ENCODE results near the gene SLC22A3.

SLC22A3 gene

GRCh38 chr6:160418370-160418769 lies 70.2 kb downstream of the SLC22A3 start:
- DNase-seq (ENCODE audit: low read depth), result no peak

DNA sequence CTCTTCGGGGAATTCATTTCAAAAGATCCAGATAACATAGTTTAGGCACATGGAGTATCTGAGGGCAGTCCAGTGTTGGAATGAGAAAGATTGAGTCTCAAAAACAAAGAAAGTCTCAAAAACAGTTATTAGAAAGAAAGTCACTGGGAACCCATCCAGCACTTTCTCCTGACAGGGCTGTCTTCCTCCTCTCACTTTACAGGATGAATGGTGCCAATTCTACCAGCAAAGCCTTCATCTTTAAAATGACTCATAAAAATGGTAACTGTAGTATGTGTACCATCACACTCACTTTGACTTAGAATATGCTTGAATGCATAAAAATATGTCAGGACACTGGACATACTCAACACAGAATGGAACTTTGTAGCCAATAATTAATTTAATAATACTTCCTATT lies 71.3 kb downstream of the SLC22A3 start:
- DNase-seq (ENCODE audit: low read depth), result no peak

- DNase-seq (ENCODE audit: low read depth), result no peak
Observed at GRCh38 chr6:160420253-160420968, 72.2 kb downstream of the SLC22A3 start.

- no peak for DNase-seq (ENCODE audit: low read depth)
Observed at GRCh38 chr6:160420969-160421556, 72.9 kb downstream of the SLC22A3 start.

- no peak for DNase-seq (ENCODE audit: low read depth)
Observed at GRCh38 chr6:160421854-160422253, 73.7 kb downstream of the SLC22A3 start.

DNA sequence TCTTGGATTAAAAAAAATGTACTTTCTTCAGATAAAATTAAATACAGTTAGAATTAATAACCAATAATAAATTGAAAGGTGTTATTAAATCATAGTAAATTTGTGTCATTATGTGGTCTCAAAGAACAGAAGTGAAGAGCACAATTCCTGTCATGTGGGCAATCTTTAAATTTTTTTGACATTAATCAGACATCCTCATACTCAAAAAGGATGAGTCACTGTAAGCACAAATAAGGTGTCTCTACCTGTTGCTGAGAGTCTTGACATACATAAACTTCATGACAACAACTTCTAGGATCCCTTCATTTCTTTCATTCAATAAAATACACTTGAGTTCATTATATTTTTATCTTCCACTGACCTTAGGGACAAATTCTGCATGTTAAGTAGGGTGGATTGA lies 76.1 kb downstream of the SLC22A3 start:
- DNase-seq (ENCODE audit: low read depth), result no peak

DNA sequence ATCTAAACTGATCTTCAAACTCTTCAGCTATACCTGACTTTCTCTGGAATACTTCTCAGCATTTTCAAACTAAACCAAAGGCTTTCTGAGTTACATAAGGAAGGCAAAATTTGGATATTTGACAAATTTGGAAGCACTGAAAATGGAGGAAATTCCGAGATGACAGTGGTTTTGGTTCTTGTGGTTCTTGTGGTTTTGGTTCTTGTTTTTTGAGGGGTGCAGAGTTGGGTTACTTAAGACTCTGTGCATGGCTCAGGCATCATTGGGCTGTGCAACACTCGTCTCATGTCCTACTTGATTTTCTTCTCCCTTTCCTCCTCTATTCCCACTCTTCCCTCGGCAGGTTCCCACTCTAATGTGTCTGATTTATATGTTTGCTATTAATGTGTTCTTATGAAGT lies 78.0 kb downstream of the SLC22A3 start:
- no peak for DNase-seq (ENCODE audit: low read depth)

GRCh38 chr6:160427312-160428068 lies 79.3 kb downstream of the SLC22A3 start:
- no peak for DNase-seq (ENCODE audit: low read depth)

- DNase-seq (ENCODE audit: low read depth), result peak; percentile 88
Observed at GRCh38 chr6:160428069-160428430, 79.9 kb downstream of the SLC22A3 start.

- DNase-seq (ENCODE audit: low read depth), result no peak
Observed at GRCh38 chr6:160428818-160429619, 80.8 kb downstream of the SLC22A3 start.

DNA sequence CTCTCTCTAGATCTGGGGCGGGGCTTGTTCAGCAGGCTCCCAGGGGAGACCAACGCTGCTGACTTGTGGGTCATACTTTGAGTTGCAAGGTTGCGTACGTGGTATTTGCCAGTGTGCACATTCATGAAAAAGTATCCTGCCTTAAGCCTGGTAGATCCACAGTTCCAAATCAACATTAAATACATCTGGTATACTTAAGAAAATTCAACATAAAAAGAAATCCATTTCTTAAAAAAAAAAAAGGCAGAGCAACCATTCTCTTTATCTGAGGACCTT lies 81.4 kb downstream of the SLC22A3 start:
- DNase-seq (ENCODE audit: low read depth), result no peak

DNA sequence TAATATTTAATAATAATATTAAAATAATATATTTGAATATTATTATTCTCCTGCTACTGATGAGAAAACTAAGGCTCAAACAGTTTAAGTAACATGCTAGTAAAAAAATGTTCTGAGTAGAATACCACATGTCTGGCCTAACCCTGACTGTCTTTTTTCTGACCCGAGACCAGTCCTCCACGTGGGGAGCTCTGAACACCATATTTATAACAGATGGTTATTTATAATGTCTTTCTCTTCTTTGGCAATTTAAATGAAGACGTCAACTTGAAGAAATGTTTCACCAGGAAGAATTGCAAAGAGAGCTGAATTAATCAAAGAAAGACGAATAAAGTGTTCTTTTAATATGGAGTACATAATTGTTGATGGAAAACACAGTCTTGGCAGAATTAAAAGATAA lies 82.0 kb downstream of the SLC22A3 start:
- peak; percentile 75 for DNase-seq (ENCODE audit: low read depth)

DNA sequence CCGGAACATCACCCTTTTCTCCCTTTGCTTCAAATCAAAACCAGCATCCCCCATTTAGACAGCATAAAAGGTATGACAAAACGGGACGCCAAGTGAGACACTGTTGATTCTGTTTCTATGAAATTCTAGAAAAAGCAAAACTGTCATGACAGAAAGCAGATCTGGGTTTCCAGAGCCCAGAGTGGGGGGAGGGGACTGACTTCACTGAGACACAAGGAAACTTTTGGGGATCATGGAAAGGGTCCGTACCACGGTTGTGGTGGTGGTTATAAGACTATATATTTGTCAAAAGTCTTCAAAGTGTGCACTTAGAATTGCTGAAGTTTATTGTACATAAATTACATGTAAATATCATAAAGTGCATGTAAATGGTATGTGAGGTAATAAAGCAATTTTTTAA lies 82.6 kb downstream of the SLC22A3 start:
- DNase-seq (ENCODE audit: low read depth), result no peak

DNA sequence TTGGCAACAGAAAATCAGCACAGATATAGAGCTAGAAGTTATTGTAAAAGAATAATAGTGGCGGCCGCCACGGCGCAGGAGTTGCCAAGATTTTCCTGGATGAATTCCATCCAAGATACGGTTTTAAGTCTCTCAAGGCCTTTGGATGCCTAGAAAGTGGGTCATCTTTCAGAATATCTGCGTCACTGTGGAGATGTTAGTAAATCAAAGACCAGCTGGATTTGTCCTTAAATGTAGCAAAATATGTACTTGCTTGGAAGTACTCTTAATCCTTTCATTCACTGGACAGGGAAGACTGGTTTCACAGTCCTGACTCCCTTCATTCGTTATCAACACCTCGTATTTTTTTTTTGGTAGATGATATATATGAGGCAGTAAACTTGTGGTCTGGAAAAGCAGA lies 83.0 kb downstream of the SLC22A3 start:
- DNase-seq (ENCODE audit: low read depth), result peak; percentile 97

DNA sequence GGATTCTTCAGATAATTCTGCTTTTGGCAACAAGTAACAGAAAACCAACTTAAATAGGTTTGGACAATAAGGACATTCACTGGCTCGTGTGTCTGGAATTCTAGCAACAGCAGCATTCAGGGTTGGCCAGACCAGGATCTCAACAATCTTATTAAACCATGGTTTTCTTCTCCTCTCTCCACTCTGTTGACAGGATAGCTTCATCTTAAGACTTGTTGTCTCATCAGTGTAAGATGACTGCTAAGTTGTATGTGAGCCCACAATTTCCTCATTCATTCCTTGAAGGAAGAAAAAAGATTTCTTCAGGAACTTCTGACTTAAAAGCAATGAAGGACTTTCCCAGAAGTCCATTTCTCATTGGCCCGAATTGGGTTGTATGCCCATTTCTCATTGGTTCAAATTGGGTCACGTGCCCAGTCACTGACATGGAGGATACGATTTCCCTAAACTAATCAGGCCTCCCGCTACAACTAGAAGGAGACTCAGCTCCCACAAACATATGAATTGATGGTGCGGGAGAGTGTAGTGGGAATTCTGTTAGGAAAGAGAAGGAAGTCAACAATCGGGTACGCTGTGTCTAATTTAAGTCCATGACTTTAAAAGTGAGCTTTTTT lies 83.7 kb downstream of the SLC22A3 start:
- no peak for DNase-seq (ENCODE audit: low read depth)

DNA sequence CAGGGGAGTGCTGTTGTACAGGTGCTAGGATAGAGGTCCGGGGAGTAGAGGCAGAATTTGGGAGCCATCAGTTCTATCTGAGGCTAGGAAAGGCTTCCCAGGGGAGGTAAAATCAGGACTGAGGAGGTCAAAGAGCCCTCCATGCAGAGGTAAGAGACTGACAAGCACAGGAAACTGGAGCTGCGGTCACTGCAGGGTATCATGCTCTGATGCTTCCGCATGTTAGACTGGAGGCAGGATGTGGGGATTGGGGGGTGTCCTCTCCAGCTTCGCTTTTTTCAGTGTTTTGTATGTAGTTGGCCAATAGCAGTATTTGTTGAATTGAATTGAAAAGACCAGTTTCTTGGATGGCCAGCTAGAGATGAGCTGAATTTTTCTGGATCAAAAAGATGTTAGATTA lies 87.8 kb downstream of the SLC22A3 start:
- no peak for DNase-seq (ENCODE audit: low read depth)

DNA sequence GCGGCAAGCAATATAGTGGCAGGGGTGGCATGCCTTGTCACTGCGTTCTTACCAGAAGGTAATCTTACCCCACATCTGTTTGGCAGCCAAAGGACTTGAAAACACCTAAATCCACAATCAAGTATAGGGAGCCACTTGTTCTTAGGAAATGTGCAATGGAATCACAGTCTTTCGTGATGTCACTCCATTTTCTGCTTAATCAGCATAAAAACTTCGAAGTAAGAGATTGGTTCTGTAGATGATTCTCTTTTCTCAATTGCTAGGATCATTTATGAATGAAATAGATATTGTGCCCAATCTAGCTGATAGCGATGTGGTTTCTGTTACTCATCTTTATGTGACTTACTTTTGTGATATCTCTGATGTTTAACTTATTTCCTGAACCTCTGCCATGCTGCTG lies 89.0 kb downstream of the SLC22A3 start:
- DNase-seq (ENCODE audit: low read depth), result no peak

DNA sequence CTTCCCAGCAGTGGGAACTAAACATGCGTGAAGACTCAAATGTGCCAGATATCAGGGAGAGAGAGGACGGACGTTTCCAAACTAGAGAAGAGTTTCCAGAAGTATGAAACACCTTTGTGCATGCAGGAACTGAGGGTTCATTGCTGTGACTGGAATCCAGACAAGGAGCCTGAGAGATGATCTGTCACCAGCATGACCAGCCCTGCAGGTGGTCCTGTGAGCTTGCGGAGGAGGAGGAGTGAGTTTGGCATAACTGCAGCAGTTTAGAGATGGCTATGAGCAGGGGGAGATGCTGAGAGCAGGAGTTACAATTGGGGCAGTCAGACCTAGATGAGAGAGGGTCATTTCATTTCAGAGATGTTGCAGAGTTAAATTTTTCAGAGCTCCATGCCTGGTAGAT lies 89.6 kb downstream of the SLC22A3 start:
- DNase-seq (ENCODE audit: low read depth), result no peak

DNA sequence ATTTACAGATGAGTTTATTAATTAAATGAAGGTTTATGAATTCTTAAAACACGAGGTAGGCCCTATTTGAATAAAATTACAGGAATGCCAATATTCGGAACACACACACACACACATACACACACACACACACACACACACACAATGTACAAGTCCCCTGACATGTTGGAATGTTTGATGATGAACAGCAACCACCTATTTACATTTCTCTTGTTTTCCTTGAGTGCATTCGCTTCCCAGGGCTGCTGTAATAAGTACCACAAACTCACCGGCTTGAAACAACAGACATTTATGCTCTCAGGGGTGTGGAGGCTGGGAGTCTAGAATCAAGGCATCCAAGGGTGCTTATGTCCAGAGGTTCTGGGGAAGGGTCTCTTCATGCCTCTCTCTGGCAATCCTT lies 90.3 kb downstream of the SLC22A3 start:
- no peak for DNase-seq (ENCODE audit: low read depth)

GRCh38 chr6:160439751-160440150 lies 91.6 kb downstream of the SLC22A3 start:
- DNase-seq (ENCODE audit: low read depth), result no peak

- no peak for DNase-seq (ENCODE audit: low read depth)
Observed at GRCh38 chr6:160442151-160442550, 94.0 kb downstream of the SLC22A3 start.

GRCh38 chr6:160445130-160445529 lies 97.0 kb downstream of the SLC22A3 start:
- no peak for DNase-seq (ENCODE audit: low read depth)

Measured in fibroblast of gingiva (primary cell).